Astrocyte (in vitro differentiated cells and primary cell): ENCODE results near the gene DCBLD2. TPM values are rescaled to one million over a fixed set of nuclear protein-coding genes. Genes with fewer than 3 reads are reported as not detected.
A peak's percentile ranks its signal among the peaks of the same experiment; 100 is the strongest.

Experiments
- DNase-seq: peaks from one replicate; pipeline ENCODE4 v3.0.0-alpha.2; 2010; ENCODE audit warnings: low read depth
- FAIRE-seq: peaks from 2 replicates; lab custom pipeline; 2011; peaks lifted over from hg19 to GRCh38; lab: Jason Lieb, UNC
- H2AFZ ChIP-seq: 2 replicates; pipeline ENCODE4 v1.6.0; 2012; ENCODE audit warnings: low read depth, low read length, inconsistent platforms
- H3K27ac ChIP-seq: 2 replicates; pipeline ENCODE4 v1.5.1; 2011; ENCODE audit warnings: low read depth, low read length, inconsistent platforms
- H3K27me3 ChIP-seq: 2 replicates; pipeline ENCODE4 v1.6.0; 2011; ENCODE audit warnings: low read length, inconsistent platforms; ENCODE audit not compliant: insufficient read depth
- H3K36me3 ChIP-seq: 2 replicates; pipeline ENCODE4 v1.5.1; 2011; ENCODE audit warnings: low read length, inconsistent platforms; ENCODE audit not compliant: insufficient read depth
- H3K4me1 ChIP-seq: 2 replicates; pipeline ENCODE4 v1.5.1; 2011; ENCODE audit warnings: low read length, inconsistent platforms; ENCODE audit not compliant: insufficient read depth
- H3K4me2 ChIP-seq: 2 replicates; pipeline ENCODE4 v1.6.0; 2012; ENCODE audit warnings: low read length, inconsistent platforms
- H3K4me3 ChIP-seq: 2 replicates; pipeline ENCODE4 v1.5.1; 2011; ENCODE audit warnings: low read depth, mild to moderate bottlenecking, low read length, inconsistent platforms; ENCODE audit not compliant: insufficient read depth
- H3K79me2 ChIP-seq: 2 replicates; pipeline ENCODE4 v1.6.0; 2012; ENCODE audit warnings: mild to moderate bottlenecking, low read length, inconsistent platforms; ENCODE audit not compliant: insufficient read depth
- H3K9ac ChIP-seq: 2 replicates; pipeline ENCODE4 v1.6.0; 2012; ENCODE audit warnings: mild to moderate bottlenecking, low read length, inconsistent platforms
- H3K9me3 ChIP-seq: 2 replicates; pipeline ENCODE4 v1.5.1; 2012; ENCODE audit warnings: low read depth, mild to moderate bottlenecking, low read length, inconsistent platforms; ENCODE audit not compliant: insufficient read depth
- H4K20me1 ChIP-seq: 2 replicates; pipeline ENCODE4 v1.6.0; 2012; ENCODE audit warnings: low read length, inconsistent platforms; ENCODE audit not compliant: insufficient read depth
- H3K27ac Mint-ChIP-seq: one replicate; pipeline ENCODE4 v1.8.0; 2021; ENCODE audit warnings: mild to moderate bottlenecking, mixed read lengths; ENCODE audit not compliant: unreplicated experiment
- H3K27me3 Mint-ChIP-seq: one replicate; pipeline ENCODE4 v1.8.0; 2021; ENCODE audit warnings: low read depth, mixed read lengths; ENCODE audit not compliant: unreplicated experiment
- H3K36me3 Mint-ChIP-seq: one replicate; pipeline ENCODE4 v1.8.0; 2021; ENCODE audit warnings: low read depth, mixed read lengths; ENCODE audit not compliant: unreplicated experiment
- H3K4me1 Mint-ChIP-seq: one replicate; pipeline ENCODE4 v1.8.0; 2021; ENCODE audit warnings: low read depth, mixed read lengths; ENCODE audit not compliant: unreplicated experiment
- H3K4me3 Mint-ChIP-seq: one replicate; pipeline ENCODE4 v1.8.0; 2021; ENCODE audit warnings: mild to moderate bottlenecking, moderate library complexity, mixed read lengths; ENCODE audit not compliant: unreplicated experiment
- H3K9me3 Mint-ChIP-seq: one replicate; pipeline ENCODE4 v1.8.0; 2021; ENCODE audit warnings: mild to moderate bottlenecking, mixed read lengths; ENCODE audit not compliant: unreplicated experiment
- EZH2 ChIP-seq: IDR thresholded peaks from 2 replicates; pipeline ENCODE4 v1.6.1; 2012; ENCODE audit warnings: mild to moderate bottlenecking, low read length, inconsistent platforms; ENCODE audit not compliant: insufficient read depth
- total RNA-seq: library from RNA; stranded (reverse); gene quantifications from 2 replicates; pipeline ENCODE4 v1.2.1, GENCODE V29; 2021
- TF ChIP-seq, protein P1 (sequence below): IDR thresholded peaks from 2 replicates; pipeline ENCODE4 v1.5.1; 2011; ENCODE audit warnings: low read depth, mild to moderate bottlenecking, inconsistent platforms, low read length, moderate library complexity; ENCODE audit not compliant: insufficient read depth

DCBLD2 gene
- total RNA-seq, 1 donor from 2014 or later = 243 TPM

DNA sequence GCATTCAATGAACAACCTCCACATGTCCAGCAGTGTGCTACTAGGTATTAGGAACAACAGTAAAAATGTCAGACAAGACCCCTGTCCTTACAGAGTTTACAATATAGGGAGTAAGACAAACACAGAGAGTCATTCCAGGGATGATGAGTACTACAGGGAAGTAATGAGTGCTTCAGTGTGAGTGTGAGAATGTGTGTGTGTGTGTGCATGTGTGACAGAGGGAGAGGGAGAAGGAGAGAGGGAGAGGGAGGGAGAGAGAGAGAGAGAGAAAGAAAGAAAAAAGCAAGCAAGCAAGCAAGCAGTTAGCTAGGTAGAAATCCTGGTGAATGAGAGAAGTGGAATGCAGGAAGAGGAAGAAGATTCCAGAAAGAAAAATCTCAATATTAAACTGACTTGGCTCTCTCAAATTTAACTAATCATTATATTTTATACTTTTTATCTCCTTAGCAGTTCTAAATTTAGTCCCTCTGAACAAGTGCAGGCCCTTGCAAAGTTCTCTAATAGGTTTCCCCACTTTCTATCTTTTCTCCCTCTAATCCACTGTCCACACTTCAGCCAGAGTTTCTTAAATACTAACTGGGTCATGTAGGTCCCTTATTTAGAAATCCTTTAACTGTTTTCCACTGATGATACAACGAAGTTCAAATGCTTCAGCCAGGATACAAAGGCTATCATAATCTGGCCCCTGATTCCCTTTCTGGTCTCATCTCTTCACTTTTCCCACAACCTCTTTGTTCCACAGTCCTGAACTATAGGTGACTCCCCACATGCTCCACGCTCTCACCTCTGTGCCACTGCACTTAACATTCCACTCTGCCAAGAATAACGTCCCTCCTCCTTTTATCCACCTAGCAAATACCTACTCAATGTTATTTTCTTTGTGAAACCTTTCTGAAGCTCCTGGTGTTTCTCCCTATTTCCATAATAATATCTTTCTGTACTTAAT lies 10.3 kb downstream of the DCBLD2 start:
- Mint-ChIP-seq H3K4me1 (peaks cover 29% of the 10 kb centered on the region), H3K27ac (no peak overlapping the region), H3K9me3 (no peaks in the 10 kb centered on the region), H3K27me3 (no peaks in the 10 kb centered on the region), H3K36me3 (no peaks in the 10 kb centered on the region), H3K4me3 (no peak overlapping the region)
- H3K4me2 ChIP-seq = peak overlapping the region; percentile 87
- peak overlapping the region; percentile 28 for H3K27ac ChIP-seq
- H2AFZ ChIP-seq = no peak overlapping the region
- DNase-seq (peak; percentile 62), FAIRE-seq (peak; percentile 39)
- TF ChIP-seq, protein P1, sequence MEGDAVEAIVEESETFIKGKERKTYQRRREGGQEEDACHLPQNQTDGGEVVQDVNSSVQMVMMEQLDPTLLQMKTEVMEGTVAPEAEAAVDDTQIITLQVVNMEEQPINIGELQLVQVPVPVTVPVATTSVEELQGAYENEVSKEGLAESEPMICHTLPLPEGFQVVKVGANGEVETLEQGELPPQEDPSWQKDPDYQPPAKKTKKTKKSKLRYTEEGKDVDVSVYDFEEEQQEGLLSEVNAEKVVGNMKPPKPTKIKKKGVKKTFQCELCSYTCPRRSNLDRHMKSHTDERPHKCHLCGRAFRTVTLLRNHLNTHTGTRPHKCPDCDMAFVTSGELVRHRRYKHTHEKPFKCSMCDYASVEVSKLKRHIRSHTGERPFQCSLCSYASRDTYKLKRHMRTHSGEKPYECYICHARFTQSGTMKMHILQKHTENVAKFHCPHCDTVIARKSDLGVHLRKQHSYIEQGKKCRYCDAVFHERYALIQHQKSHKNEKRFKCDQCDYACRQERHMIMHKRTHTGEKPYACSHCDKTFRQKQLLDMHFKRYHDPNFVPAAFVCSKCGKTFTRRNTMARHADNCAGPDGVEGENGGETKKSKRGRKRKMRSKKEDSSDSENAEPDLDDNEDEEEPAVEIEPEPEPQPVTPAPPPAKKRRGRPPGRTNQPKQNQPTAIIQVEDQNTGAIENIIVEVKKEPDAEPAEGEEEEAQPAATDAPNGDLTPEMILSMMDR = no peak
- no peak for TF ChIP-seq EZH2
- peak overlapping the region; percentile 93 for H3K9ac ChIP-seq
- no peaks in the 10 kb centered on the region for H3K27me3 ChIP-seq
- H4K20me1 ChIP-seq = peaks cover 98% of the 10 kb centered on the region
- H3K4me3 ChIP-seq = peak overlapping the region; percentile 45
- no peaks in the 10 kb centered on the region for H3K9me3 ChIP-seq
- peaks cover 42% of the 10 kb centered on the region for H3K36me3 ChIP-seq
- peaks cover 100% of the 10 kb centered on the region for H3K79me2 ChIP-seq
- peaks cover 93% of the 10 kb centered on the region for H3K4me1 ChIP-seq

GRCh38 chr3:98890181-98890835 lies 11.2 kb downstream of the DCBLD2 start:
- Histone ChIP-seq H3K79me2 (peaks cover 100% of the 10 kb centered on the region), H3K9ac (peak overlapping the region; percentile 59), H2AFZ (no peak overlapping the region), H3K27ac (peak overlapping the region; percentile 15), H3K36me3 (peaks cover 41% of the 10 kb centered on the region), H3K27me3 (no peaks in the 10 kb centered on the region), H4K20me1 (peaks cover 99% of the 10 kb centered on the region), H3K4me2 (peak overlapping the region; percentile 87), H3K4me3 (peak overlapping the region; percentile 21), H3K9me3 (no peaks in the 10 kb centered on the region), H3K4me1 (peaks cover 97% of the 10 kb centered on the region)
- Mint-ChIP-seq H3K27me3 (no peaks in the 10 kb centered on the region), H3K4me1 (peaks cover 38% of the 10 kb centered on the region), H3K36me3 (no peaks in the 10 kb centered on the region), H3K27ac (no peak overlapping the region), H3K4me3 (no peak overlapping the region), H3K9me3 (no peaks in the 10 kb centered on the region)
- TF ChIP-seq EZH2 = no peak
- TF ChIP-seq, protein P1 = no peak
- no peak for FAIRE-seq
- DNase-seq = no peak
